NCI-H1930 (cell line): Measurements from ENCODE around the gene OR6C6.
"Not testable (repeated sequence)": the region's sequence is repeated elsewhere in the genome, so short reads cannot be mapped to it uniquely, and the experiment has no call there.

Experiments used
- DNase-seq, 2 experiments: peaks; one replicate each; lab custom pipeline; 2025; lab: John Stamatoyannopoulos, UW

OR6C6 gene

DNA sequence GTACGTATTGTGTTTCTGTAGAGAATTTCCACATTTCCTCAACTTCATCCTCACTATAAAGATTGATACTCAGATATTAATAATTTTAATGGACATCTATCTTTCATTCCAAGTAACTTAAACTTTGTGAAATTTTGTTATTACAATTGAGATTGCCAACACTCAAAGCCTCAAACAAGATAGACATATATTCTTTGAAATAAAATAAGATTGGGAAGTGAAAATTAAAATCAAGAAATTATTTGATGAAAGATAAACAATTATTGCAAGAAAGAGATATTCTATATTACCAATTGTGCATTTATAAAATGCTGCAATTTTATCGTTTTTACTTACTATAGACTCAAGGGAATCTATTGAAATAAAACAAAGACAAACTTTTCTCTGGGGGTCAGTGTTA lies at the start of gene OR6C6:
OR6C6 (minus strand) TSS at position 101 of the 400 bp plus-strand sequence. CDS start 1,337 bp downstream, outside the sequence.
- no peak for DNase-seq

- no peak for DNase-seq
These were observed 39.6 kb upstream of the OR6C6 start for GRCh38 chr12:55336002-55336401.

GRCh38 chr12:55330446-55330845 lies 34.1 kb upstream of the OR6C6 start, which contains the start of gene OR6C3:
TSS of gene OR6C3 (plus strand) at chr12:55330746. CDS start at chr12:55331701, 955 bp downstream.
- DNase-seq, result no peak

DNA sequence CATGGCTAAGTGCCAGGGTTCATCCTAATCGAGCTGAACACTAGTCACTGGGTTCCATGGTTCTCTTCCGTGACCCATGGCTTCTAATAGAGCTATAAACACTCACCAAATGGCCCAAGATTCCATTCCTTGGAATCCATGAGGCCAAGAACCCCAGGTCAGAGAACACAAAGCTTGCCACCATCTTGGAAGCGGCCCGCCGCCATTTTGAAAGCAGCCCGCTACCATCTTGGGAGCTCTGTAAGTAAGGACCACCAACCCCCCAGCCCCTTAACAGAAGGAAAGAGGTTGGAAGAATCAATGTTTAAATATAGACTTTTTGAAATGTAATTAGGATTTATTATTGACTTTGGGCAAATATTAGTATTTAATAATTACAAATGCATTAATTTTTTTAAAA lies 29.4 kb upstream of the OR6C6 start:
- DNase-seq, result not testable (repeated sequence)

DNA sequence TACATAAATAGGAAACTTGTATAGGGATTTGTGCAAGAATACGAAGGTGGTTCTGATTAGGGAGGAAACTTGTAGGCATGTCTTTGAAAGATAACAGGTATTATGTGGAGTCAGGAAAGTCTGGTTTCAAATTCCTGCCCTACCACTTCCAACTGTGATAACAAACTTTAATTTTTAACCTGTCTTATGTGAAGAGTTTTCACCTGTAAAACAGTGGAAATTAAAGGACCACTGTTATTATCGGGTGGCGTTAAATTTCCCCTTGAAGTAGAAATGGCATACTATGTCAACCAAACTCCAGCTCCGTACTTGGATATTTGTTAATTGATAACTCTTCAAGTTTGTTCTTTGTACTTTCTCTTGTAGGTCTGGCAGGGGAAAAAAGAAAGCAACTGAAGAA lies 23.8 kb upstream of the OR6C6 start:
- no peak for DNase-seq

- DNase-seq, result no peak
These were observed 17.7 kb upstream of the OR6C6 start, which contains the start of gene OR6C1 for GRCh38 chr12:55314043-55314442. TSS of gene OR6C1 (plus strand) at chr12:55314343. CDS start at chr12:55320600, 6,257 bp downstream.

- DNase-seq, result no peak
These were observed 6.4 kb downstream of the OR6C6 start for GRCh38 chr12:55289999-55290398.

DNA sequence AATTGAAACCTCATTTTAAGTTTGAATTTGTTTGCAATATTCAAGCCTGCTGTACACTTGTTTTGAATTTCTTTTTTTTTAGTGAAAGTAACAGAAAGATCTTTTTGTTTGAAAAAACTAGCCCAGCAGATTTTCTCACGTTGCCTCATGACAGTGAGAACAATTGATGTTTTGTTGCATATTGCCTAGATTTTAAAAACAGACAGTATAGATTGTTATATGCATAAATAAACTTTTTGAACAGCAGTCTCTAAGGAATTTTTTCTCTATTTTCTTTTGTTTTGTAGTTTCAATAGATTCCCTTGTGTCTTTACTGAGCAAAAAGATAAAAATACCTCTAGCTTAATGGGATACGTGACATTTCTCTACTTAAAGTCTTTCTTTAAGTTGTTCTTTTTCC lies 15.4 kb downstream of the OR6C6 start:
- DNase-seq, result no peak

DNA sequence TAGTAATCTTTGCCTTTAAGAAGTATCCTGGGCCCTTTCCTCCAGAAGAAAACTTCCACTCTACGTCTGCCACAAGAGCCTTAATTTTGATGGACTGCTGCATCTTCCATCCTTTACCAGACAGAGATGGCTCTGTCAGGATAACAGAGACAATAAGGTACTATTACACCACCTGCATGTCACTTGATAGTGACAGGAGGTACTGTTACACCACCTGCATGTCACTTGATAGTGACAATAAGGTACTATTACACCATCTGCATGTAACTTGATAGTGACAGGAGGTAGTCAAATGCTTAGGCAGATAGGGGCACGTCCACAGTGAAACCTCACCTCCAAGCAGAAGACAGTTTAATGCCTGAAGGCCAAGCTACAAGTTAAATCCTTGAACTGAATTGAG lies 38.1 kb downstream of the OR6C6 start:
- DNase-seq, result peak in 1 of 2 experiments; percentile 34

DNA sequence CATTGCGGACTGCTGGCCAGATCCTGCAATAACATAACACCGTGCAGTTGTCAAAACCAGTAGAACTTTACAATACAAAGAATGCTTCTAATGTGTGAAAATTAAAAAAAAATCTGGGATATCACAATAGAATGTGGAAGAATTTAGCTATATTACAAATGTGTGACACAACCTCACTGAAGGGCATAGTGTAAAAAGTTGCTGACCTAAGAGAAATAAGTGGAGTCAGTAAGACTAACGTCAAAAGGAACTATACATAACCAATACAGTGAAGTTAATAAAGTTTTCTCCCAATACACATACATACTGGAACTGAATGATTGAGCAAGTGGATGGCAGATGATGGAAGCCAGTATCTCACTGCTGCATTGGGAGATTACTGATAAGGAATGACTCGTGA lies 39.5 kb downstream of the OR6C6 start:
- DNase-seq, result no peak

- no peak for DNase-seq
These were observed 43.1 kb downstream of the OR6C6 start for GRCh38 chr12:55253281-55253680.

DNA sequence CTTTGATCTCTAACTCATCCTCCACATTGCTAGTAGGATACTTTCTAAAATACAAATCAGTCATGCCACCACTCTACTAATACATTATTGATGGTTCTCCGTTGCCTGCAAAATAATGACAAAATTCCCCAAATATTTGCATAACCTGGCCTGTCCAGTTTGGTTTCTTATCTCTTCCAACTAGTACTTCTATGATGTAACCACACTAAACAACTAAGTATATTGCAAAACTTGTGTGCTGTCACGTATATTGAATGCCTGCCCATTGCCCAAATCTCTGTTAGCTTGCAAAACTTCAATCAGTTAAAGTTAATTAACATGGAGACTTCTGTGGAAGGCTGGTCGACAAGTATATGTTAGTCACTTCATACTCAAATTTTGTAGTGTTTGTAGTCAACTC lies 45.4 kb downstream of the OR6C6 start:
- no peak for DNase-seq

GRCh38 chr12:55246159-55246558 lies 50.2 kb downstream of the OR6C6 start:
- no peak for DNase-seq

GRCh38 chr12:55244309-55244708 lies 52.1 kb downstream of the OR6C6 start, which contains the start of gene OR6C74:
TSS of gene OR6C74 (plus strand) at chr12:55244609. CDS start at chr12:55247288, 2,679 bp downstream.
- DNase-seq, result no peak
